SW 1271 (cell line): Measurements from ENCODE around the gene ZNF853.
"Not testable (repeated sequence)": the region's sequence is repeated elsewhere in the genome, so short reads cannot be mapped to it uniquely, and the experiment has no call there.

ENCODE experiments used
- DNase-seq, 2 experiments: peaks; one replicate each; lab custom pipeline; 2025; lab: John Stamatoyannopoulos, UW

ZNF853 gene

DNA sequence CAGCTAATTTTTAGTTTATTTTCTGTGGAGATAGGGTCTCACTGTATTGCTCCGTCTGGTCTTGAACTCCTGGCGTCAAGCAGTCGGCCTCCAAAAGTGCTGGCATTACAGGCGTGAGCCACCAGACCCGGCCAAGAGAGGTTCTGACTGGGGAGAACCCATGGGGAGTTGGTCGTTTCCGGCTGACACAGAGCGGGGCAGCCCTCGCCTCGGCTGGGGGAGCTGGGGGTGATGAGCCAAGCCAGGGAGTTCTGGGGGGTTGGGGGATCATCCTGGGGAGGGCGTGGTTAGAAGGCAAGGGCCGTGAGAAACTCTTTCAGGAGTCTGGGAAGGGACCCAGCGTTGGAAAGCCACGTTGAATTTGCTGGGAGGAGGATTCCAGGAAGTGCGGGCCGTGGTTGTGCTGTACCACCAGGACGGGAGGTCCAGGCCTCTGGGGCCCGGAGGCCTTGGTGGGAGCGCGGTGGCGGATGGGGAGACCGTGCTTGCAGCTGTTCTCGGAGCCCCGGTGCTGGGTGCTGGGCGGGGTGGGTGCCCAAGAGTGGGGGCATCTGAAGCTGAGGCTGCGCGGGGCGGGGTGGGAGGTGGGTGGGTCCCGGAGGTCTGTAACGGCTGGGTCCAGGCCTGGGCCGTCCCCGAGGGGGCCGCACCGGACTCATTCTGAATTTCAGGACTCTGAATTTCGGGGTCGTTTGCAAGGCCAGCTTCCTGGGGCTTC lies 8.4 kb upstream of the ZNF853 start:
- no peak for DNase-seq

DNA sequence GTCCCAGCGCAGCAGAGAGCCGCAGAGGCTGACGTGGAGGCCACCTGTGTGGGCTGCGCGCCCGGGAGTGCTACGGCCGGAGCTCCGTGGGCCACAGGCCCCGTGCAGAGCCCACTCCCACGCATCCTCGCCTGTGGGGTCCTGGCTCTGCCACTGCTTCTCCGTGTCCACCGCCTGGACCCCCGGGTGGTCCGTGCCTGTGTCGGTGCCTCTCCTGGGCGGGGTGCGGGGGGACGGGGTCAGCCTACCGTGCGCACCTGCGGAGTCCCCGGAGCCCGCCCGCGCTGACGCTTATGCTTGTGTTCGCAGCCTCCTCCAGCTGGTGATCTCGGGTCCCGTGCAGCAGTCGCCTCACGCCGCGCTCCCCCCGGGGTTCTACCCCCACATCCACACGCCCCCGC lies 7.8 kb upstream of the ZNF853 start:
- no peak for DNase-seq

DNA sequence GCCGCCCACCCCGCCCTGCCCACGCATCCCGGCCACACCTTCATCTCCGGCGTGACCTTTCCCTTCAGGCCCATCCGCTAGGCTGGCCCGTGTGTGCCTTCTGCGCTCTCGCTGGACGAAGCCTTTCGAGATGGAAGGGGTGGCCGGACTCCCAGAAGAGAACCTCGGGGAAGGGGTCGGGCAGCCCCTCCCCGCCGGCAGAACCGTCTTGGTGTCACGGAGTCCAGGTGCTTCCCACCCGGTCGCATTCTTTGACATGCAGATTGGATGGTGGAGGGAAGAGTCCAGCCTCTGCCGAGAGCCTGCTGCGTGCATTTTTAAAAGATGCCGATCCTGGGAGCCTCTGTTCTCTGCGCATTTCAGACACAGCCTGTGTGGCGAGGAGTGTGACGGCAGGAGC lies 7.3 kb upstream of the ZNF853 start:
- no peak for DNase-seq

DNA sequence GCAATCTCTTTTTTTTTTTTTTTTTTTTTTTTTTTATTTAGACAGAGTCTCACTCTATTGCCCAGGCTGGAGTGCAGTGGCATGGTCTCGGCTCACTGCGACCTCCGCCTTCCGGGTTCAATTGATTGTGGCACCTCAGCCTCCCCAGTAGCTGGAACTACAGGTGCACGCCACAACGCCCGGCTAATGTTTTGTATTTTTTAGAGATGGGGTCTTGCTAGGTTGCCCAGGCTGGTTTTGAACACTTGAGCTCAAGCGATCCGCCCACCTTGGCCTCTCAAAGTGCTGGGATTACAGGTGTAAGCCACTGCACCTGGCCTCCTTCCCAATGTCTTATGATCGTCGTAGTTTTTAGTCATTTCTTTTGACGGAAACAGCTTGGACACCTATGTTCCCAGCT lies 6.6 kb upstream of the ZNF853 start:
- no peak for DNase-seq

DNA sequence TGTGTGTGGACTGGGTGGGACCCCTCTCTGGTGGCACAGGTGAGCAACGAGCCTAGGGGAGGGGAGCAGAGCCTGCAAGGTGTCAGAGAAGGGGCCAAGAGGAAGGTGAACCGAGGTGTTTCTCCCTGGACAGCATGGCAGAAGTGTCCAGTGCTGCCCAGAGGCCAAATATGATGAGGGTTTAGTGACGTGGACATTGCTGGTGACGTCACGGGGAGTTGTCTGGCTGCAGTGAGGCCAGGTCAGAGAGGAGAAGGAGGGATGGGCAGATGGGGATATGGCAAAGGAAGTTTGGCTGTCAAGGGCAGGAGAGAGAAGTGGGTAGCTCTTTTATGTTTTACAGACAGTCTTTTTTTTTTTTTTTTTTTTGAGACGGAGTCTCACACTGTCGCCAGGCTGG lies 2.6 kb upstream of the ZNF853 start:
- no peak for DNase-seq

DNA sequence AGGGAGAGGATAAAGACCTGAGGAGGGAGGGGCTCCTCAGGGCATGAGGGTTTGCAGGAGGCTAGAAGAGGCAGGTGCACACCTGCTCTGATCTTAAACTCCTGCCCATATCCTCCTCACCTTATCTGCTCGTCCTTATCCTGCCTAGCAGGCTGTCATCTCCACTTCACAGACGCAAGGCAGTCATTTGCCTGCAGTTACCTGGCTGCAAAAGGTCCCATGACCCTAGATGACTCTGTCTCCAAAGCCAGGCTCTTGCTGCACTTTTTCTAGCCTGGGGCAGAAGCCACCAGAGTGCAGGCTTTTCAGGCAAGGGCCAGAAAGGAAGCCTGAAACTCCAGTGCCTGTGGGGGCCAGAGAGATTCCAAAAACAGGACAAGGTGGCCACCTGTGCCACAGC lies 1.7 kb upstream of the ZNF853 start:
- DNase-seq = no peak

DNA sequence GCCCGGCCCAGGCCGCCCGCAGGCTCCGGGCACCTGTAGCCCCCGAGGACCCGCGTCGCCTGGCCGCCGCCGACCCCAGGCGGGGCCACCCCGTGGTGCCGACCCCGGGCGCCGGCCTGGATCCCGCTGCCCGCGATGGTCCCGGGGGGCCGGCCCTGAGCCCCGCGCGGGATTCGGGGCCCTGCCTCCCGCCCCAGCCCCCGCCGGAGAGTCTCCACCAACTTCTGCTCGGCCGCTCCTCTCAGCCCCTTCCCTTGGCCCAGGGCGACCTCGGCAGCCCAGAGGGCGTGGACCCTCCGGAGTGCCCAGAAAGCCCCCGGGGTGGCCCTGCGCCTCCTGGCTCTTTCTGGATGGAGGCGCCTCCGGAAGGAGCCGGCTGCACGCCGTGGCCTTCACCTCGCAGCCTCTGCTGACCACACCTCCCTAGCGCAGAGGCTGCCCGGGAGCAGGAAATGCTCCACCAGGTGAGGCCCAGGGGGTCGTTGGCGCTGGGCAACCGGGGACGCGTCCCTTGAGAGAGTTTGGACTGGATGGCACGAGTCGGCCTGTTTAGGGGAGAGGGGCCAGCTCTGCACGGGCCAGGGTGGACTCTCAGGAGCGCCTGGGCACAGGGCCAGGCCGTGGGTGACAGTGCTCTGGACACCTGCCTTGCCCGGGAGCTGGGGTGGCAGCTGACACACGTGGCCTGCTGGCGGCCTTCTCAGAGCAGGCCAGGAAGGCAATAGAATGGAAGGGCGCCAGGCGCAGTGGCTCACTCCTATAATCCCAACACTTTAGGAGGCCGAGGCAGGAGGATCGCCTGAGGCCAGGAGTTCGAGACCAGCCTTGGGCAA lies 529 bp downstream of the ZNF853 start:
- DNase-seq = no peak

DNA sequence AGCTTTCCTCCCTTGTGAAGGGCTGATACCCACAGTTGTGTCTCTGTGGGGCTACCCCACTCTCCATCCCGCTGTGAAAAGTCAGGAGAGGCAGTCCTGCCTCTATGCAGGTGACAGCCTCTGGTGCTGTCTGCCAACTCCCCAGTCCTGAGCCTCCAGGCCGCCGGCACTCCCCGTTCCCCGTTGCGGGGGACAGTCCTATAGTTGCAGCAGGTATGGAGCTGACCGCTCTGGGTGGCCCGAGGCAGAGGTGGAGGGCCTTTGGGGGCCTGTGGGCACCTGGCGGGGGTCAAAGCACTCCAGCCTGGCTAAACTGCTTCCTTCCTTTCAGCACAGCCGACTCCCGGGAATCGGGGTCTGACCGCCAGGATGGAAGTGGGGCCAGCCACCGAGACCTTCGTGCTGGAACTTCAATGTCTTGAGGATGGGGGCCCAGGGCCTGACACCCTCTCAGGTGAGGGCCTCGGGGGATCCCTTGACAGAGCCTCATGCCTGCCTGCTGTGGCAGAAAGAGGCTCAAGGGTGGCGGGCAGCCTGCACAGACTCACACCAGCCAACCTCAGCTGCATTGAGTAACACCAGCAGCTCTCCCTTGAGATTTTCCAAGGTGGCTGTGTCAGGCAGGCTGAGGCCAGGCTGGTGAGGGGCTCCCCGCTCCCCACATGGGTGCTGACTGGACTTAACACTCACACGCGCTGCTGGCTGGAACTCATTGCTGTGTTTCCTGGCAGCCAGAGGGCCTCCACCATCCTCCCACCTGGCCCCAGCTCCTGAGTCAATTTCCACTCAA lies 1.6 kb downstream of the ZNF853 start:
- DNase-seq = no peak

DNA sequence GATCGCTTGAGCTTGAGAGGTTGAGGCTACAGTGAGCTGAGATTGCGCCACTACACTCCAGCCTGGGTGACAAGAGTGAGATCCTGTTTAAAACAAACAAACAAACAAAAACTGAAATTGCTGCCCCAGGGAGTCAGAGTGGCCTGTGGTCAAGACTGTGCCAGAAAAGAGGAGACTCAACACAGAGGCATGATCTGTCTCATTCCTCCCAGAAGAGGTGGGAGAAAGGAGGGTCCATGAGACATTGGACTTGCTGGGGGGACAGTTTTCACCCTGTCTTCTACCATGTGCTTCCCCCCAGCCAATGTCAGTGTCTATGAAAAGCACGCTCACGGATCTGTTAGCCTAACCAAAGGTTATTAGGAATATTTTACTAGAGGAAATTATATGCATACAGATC lies 3.2 kb downstream of the ZNF853 start:
- DNase-seq = no peak

DNA sequence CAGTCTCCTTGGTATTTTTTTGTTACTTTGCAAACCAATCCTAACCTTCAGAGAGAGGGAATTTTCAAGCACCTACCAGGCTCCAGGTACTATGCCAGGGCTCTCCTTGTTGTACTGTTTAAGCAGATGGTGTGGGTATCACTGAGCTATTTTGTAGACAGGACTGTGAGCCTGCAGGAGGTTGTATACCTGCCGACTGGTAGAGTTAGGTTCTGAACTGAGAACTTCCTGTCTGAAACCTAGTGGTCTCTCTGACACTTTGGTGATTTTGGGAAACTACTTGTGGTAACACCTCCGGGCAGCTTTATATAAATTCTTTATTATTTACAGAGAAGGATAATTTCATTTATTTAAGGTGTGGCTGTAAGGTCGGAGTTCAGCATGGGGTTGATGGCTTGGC lies 4.6 kb downstream of the ZNF853 start:
- no peak for DNase-seq

DNA sequence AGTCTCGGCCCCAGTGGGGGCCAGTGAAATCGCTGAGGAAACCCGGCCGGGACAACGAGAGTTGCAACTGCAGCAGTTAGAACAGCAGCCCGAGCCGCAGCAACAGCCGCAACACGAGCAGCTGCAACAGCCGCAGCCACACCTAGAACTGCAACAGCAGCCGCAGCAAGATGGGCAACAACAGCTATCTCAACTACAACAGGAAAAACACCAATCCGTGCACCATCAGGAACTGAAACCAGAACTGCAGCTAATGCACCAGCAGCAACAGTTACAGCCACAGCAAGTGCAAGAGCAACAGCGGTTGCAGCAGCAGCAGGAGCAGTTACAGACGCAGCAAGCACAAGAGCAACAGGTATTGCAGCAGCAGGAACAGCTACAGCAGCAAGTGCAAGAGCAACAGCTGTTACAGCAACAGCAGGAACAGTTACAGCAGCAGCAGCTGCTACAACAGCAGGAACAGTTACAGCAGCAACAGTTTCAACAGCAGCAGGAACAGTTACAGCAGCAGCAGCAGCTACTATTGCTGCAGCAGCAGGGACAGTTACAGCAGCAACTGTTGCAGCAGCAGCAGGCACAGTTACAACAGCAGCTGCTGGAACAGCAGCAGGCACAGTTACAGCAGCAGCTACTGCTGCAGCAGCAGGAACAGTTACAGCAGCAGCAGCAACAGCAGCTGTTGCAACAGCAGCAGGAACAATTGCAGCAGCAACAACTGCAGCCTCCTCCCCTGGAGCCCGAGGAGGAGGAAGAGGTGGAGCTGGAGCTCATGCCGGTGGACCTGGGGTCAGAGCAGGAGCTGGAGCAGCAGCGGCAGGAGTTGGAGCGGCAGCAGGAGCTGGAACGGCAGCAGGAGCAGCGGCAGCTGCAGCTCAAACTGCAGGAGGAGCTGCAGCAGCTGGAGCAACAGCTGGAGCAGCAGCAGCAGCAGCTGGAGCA lies 6.1 kb downstream of the ZNF853 start:
- no peak for DNase-seq

DNA sequence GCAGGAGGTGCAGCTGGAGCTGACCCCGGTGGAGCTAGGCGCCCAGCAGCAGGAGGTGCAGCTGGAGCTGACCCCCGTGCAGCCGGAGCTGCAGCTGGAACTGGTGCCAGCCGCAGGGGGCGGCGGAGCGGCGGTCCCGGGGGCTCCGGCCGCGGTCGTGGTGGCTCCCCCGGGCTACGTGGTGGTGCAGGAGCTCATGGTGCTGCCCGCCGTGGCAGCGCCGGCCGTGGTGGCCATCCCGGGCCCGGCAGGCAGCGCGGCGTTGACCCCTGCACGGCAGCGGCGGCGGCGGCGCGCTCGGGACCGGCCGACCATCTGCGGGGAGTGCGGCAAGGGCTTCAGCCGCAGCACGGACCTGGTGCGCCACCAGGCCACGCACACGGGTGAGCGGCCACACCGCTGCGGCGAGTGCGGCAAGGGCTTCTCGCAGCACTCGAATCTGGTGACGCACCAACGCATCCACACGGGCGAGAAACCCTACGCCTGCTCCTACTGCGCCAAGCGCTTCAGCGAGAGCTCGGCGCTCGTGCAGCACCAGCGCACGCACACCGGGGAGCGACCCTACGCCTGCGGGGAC lies 6.8 kb downstream of the ZNF853 start:
- DNase-seq = no peak

DNA sequence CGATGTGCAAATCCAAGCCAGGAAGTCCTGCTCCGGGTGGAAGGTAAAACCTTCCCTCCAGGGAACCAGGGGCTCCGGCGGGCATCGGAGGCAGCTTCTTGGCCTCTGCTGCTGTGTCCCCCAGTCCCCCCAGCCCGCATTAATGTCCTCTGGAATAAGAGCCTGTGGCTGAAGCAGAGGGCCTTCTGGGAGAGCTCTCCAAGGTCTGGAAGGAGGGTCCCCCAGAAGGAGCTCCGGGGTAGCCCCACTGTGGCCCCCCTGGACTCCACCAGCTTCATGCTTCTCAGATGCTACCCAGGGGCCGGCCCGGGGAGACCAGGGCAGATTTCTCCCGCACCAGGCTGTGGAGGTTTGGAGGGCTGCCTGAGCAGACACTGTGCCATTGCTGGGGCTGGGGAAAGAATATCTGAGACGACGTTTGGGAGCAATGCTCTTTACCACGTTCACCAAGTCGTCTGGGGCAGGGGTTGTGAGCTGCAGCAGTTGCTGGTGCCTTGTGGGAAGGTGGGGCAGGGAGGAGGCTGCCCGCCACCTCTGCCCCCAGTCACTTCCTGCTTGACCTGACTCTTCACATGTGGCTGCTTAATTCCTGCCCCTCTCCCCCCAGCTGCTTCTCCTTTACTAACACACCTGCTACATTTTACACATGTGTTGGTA lies 8.3 kb downstream of the ZNF853 start:
- DNase-seq = no peak

DNA sequence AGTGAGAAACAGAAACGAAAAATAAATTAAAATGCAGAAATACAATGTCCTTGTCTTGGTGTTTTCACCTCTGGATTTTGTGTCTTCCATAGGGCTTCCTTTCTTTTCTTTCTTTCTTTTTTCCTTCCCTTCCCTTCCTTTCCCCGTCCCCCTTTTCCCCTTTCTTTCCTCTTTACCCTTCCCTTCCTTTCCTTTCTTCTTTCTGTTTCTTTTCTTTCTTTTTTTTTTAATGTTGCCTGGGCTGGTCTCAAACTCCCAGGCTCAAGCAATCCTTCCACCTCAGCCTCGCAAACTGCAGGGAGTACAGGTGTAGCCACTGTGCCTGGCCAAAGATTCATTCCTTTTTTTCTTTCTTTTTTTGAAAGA lies 8.8 kb downstream of the ZNF853 start:
- DNase-seq = no peak

DNA sequence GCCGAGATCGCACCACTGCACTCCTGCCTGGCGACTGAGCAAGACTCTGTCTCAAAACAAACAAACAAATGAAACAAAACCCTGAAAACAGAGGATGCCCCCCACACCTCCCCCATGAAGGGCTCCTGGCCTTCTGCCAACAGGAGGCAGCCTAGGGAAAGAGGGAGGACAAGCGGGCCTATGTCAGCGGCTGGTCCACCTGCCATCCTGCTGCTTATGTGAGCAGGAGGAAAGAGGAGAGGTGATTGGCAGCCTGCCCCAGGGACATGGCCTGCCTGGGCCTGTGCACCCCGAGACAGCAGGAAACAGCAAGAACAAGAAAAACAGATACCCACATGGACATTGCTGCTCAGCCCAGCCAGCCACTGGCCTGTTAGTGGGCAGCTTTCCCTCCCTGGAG lies 12.6 kb downstream of the ZNF853 start:
- DNase-seq = no peak

DNA sequence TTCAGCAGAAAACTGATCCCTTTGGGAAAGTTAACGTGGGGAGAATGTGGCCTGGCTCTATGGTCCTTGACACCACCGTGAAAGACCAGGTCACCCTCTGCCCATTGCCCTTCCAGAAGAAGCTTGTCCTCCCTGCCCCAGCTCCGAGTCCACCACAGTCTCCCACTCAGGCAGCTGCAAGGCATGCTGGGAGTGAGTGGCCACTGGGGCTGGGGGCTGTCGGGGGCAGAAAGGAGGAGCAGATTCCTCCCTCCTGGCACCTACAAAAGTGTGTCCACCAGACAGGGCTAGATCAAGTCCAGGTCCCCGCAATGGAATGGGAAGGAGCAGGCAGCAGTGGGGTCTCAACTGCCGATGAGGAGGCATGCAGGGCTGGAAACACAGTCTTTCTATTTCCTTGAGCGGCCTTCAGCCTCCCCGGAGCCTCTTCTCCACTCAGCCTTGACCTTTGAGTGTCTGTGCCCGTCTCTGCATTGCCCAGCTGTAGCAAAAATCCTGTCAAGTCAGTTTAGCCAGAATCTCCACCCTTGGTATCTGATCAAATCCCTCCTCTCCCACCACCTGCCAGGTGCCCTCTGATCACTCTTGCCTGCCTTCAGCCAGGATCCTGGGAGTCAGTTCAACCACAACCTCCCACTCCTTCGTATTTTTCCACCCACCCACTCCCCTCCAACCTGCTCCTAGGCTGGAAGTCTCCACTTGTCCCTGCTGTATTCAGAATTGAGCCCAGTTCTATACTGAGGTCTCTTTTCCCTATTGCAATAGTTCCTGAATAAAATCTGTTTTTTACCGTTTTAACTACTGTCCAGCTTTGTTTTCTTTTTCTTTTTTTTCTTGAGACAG lies 14.8 kb downstream of the ZNF853 start:
- DNase-seq = no peak

DNA sequence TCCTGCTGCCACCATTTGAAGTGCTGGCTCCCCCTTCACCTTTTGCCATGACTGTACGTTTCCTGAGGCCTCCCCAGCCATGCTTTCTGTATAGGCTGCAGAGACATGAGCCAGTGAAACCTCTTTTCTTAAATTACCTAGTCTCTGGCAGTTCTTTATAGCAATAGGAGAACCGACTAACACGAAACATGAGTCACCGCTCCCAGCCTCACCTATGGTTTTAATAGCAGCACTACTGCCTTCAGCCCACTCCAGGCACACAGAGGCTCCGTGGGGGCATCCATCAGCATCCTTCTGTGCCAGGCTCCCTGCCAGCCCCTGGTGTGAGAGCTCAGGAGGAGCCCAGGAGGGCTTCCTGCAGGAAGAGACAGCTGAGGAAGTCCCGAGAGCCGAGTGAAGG lies 16.2 kb downstream of the ZNF853 start:
- no peak for DNase-seq

DNA sequence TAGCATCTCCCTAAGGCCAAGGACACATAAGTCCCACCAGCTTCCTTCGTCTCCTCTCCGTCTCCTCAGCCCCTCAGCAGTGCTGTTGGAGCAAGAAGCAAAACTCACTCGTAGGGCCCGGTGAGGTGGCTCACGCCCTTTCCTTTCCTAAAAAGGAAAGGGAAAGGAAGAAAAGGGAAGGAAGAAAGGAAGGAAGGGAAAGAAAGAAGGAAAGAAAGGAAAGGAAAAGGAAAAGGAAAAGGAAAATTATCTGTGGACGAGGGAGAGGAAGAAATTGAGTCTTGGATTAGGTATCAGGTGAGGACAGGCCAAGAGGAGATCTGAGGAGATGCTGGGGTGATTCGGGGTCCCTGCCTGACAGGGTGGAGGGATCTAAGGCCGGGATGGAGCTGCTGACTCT lies 18.6 kb downstream of the ZNF853 start:
- no peak for DNase-seq

DNA sequence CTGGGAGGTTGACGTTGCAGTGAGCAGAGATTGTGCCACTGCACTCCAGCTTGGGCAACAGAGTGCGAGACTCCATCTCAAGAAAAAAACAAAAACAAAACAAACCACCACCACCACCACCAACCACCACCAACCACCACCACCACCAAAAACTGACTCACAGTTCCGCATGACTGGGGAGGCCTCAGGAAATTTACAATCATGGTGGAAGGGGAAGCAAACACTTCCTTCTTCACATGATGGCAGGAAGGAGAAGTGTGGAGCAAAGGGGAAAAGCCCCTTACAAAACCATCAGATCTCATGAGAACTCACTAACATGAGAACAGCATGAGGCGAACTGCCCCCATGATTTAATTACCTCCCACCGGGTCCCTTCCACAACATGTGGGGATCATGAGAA lies 19.6 kb downstream of the ZNF853 start:
- not testable (repeated sequence) for DNase-seq
